KMS-11 (cell line): ENCODE data around the gene PHLDB3.

Source experiments
- H2AFZ ChIP-seq: fragments of 200-600 bp; sonication (generic); 2 replicates; pipeline ENCODE4 v1.6.1; 2016; ENCODE audit warnings: antibody characterized with exemption, mixed run types, low read depth
- H3K27ac ChIP-seq: fragments of 200-600 bp; sonication (generic); 2 replicates; pipeline ENCODE4 v1.6.1; 2016; ENCODE audit warnings: mild to moderate bottlenecking, mixed run types
- H3K27me3 ChIP-seq: fragments of 200-600 bp; sonication (generic); 2 replicates; pipeline ENCODE4 v1.6.1; 2017; ENCODE audit warnings: mild to moderate bottlenecking, low read depth, mixed run types, moderate library complexity; ENCODE audit not compliant: insufficient read depth
- H3K36me3 ChIP-seq: fragments of 200-600 bp; sonication (generic); 2 replicates; pipeline ENCODE4 v1.6.1; 2017; ENCODE audit warnings: mild to moderate bottlenecking, mixed run types; ENCODE audit not compliant: insufficient read depth
- H3K4me1 ChIP-seq: fragments of 200-600 bp; sonication (generic); 2 replicates; pipeline ENCODE4 v1.6.1; 2016; ENCODE audit warnings: mild to moderate bottlenecking, low read depth, mixed run types; ENCODE audit not compliant: poor library complexity, severe bottlenecking
- H3K4me2 ChIP-seq: fragments of 200-600 bp; sonication (generic); 2 replicates; pipeline ENCODE4 v1.7.0; 2016; ENCODE audit warnings: mild to moderate bottlenecking, mixed run types
- H3K4me3 ChIP-seq: fragments of 200-600 bp; sonication (generic); IDR thresholded peaks from 2 replicates; pipeline ENCODE4 v1.6.1; 2017; ENCODE audit warnings: low read depth, low read length, mixed read lengths; ENCODE audit not compliant: insufficient read depth
- H3K79me2 ChIP-seq: fragments of 200-600 bp; sonication (generic); 2 replicates; pipeline ENCODE4 v1.6.1; 2016; ENCODE audit warnings: low read depth, mixed run types; ENCODE audit not compliant: insufficient read depth
- H3K9ac ChIP-seq: fragments of 200-600 bp; sonication (generic); 2 replicates; pipeline ENCODE4 v1.6.1; 2016; ENCODE audit warnings: mild to moderate bottlenecking, mixed run types
- H4K20me1 ChIP-seq: fragments of 200-600 bp; sonication (generic); 2 replicates; pipeline ENCODE4 v1.6.1; 2016; ENCODE audit warnings: mild to moderate bottlenecking, mixed run types; ENCODE audit not compliant: insufficient read depth
- TF ChIP-seq, protein P1 (sequence below): fragments of 200-600 bp; sonication (generic); conservative IDR thresholded peaks from 2 replicates; pipeline ENCODE4 v1.6.1; 2017; ENCODE audit warnings: low read depth, mild to moderate bottlenecking, antibody characterized with exemption, low read length, moderate library complexity, mixed read lengths

Gene PHLDB3

DNA sequence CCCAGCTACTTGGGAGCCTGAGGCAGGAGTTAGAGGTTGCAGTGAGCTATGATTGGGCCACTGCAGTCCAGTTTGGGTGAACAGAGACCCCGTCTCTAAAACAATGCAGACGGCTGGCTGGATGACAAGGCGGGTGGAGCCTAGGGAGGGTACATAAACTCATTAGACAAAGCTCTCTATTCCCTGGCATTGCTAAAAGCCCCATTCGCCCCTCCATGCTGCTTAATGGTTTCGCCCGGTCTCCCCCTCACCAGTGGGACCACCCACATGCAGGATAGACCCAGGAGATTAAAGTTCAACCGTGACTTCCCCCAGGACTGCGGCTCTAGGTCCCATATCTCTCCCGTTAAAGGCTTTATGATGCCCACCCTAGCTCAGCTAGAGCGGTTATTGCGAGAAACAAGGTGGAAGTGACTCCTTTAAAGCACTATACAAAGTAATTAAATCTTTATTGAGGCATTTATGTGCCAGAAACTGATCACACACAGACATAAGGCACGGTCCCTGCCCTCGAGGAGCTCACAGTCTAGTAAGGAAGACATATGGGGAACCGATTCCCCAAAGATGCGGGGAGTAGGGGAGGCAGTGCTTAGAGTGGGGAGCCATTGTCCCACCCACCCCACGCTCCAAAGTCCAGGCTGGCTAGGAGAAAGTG, 44.1 kb downstream of the PHLDB3 start:
- H3K27ac ChIP-seq: no peak overlapping the region
- peaks cover 8% of the 10 kb centered on the region for H3K4me1 ChIP-seq
- no peak overlapping the region for H3K9ac ChIP-seq
- H3K27me3 ChIP-seq: peaks cover 2% of the 10 kb centered on the region; the same call in 1 of the 2 replicates
- TF ChIP-seq, protein P1, sequence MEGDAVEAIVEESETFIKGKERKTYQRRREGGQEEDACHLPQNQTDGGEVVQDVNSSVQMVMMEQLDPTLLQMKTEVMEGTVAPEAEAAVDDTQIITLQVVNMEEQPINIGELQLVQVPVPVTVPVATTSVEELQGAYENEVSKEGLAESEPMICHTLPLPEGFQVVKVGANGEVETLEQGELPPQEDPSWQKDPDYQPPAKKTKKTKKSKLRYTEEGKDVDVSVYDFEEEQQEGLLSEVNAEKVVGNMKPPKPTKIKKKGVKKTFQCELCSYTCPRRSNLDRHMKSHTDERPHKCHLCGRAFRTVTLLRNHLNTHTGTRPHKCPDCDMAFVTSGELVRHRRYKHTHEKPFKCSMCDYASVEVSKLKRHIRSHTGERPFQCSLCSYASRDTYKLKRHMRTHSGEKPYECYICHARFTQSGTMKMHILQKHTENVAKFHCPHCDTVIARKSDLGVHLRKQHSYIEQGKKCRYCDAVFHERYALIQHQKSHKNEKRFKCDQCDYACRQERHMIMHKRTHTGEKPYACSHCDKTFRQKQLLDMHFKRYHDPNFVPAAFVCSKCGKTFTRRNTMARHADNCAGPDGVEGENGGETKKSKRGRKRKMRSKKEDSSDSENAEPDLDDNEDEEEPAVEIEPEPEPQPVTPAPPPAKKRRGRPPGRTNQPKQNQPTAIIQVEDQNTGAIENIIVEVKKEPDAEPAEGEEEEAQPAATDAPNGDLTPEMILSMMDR: no peak
- no peak overlapping the region for H2AFZ ChIP-seq
- H3K4me2 ChIP-seq: no peak overlapping the region
- no peaks in the 10 kb centered on the region for H4K20me1 ChIP-seq
- no peak overlapping the region for H3K4me3 ChIP-seq
- H3K36me3 ChIP-seq: no peaks in the 10 kb centered on the region
- H3K79me2 ChIP-seq: no peaks in the 10 kb centered on the region

DNA sequence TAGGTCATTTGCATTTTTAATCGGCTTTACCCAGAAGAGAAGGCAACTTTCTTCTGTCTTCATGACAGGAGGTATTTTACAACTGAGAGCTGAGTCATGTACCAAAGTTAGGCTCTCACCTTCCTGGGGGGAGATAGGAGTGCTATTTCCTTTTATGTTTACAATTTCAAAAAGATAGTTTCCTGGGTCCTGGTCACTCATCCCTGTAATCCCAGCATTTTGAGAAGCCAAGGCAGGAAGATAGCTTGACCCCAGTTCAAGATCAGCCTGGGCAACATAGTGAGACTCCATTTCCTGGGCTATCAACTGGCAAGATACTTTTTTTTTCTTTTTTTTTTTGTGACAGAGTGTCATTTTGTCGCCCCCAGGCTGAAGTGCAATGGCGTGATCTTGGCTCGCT, 46.7 kb downstream of the PHLDB3 start:
- H3K4me2 ChIP-seq: no peak overlapping the region
- no peak overlapping the region for H3K27ac ChIP-seq
- H3K79me2 ChIP-seq: no peaks in the 10 kb centered on the region
- H4K20me1 ChIP-seq: no peaks in the 10 kb centered on the region
- no peaks in the 10 kb centered on the region for H3K36me3 ChIP-seq
- H3K9ac ChIP-seq: no peak overlapping the region
- no peak overlapping the region for H3K4me3 ChIP-seq
- H3K27me3 ChIP-seq: peaks cover 2% of the 10 kb centered on the region; the same call in 1 of the 2 replicates
- peaks cover 2% of the 10 kb centered on the region for H3K4me1 ChIP-seq
- H2AFZ ChIP-seq: no peak overlapping the region
- TF ChIP-seq, protein P1: no peak

DNA sequence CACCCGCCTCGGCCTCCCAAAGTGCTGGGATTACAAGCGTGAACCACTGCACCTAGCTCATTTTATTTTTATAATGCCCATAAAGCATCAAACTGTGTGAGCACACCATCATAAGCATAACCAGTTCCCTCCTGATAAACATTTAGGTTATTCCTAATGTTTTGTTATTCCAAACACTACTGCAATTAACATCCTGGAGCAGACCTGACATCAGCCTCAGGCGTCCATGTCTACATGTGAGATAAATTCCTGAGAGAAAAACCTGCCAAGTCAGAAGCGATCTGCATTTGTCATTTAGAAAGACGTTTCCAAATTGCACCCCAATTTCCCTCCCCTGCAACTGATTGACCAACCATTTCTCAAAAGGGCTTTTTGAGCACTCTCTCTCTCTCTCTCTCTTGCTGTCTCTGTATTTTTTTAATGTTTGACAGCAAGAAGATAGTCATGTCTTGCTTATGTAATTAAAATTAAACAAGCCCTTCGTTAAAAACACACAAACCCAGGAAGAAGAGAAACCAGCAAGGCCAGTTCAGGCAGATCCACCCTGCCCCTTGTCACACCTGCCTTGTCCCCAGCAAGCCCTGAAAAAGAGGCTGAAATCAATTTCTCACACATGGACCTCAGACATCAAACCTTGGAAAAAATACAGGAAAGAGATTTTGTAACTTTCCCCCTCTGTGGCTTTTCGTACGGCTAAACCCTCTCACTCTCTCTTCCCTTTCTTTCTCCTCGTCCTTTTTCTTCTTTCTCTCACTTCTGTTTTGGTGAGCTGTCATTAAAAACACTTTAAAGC, 49.0 kb downstream of the PHLDB3 start:
- Histone ChIP-seq H3K36me3 (no peaks in the 10 kb centered on the region), H3K4me3 (no peak overlapping the region), H3K27ac (no peak overlapping the region), H3K79me2 (no peaks in the 10 kb centered on the region), H3K27me3 (no peaks in the 10 kb centered on the region; the same call in 1 of the 2 replicates), H3K4me1 (peaks cover 4% of the 10 kb centered on the region), H3K9ac (no peak overlapping the region), H2AFZ (no peak overlapping the region), H4K20me1 (no peaks in the 10 kb centered on the region), H3K4me2 (no peak overlapping the region)
- TF ChIP-seq, protein P1: no peak

DNA sequence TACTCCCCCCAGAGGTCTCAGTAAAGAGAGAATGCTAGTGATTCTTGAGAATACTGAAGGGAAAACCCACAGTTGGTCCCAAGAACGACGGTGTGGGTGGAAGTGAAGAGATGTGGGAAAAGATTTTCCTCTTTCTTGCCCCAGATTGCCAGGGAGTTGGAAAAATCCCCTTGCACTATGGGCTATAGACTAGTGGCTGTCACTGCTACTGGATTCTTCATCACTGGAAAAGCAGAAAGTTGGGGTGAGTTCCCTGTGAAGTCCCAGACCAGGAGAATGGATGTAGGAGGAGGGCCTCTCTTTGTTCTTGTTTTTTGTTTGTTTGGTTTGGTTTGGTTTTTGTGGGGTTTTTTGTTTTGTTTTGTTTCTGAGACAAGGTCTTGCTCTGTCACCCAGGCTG, 50.5 kb downstream of the PHLDB3 start:
- no peaks in the 10 kb centered on the region for H3K36me3 ChIP-seq
- H3K9ac ChIP-seq: no peak overlapping the region
- H3K27ac ChIP-seq: no peak overlapping the region
- H3K4me1 ChIP-seq: peaks cover 7% of the 10 kb centered on the region
- no peak overlapping the region for H3K4me2 ChIP-seq
- no peak overlapping the region for H3K4me3 ChIP-seq
- no peaks in the 10 kb centered on the region for H3K79me2 ChIP-seq
- TF ChIP-seq, protein P1: no peak
- H3K27me3 ChIP-seq: no peaks in the 10 kb centered on the region
- H4K20me1 ChIP-seq: no peaks in the 10 kb centered on the region
- no peak overlapping the region for H2AFZ ChIP-seq
